Measurements from ENCODE around the gene CEL.
A peak's percentile ranks its signal among the peaks of the same experiment; 100 is the strongest.
"Not testable (repeated sequence)": the region's sequence is repeated elsewhere in the genome, so short reads cannot be mapped to it uniquely, and the experiment has no call there.

CEL gene

GRCh38 chr9:133048595-133048994 is 13.2 kb upstream of the CEL start:
- DNase-seq = no peak

- no peak for DNase-seq
Measured at GRCh38 chr9:133049043-133049442, 12.7 kb upstream of the CEL start.

GRCh38 chr9:133050142-133050541 is 11.6 kb upstream of the CEL start:
- DNase-seq = peak; percentile 44

- no peak for DNase-seq
Measured at GRCh38 chr9:133050781-133051180, 11.0 kb upstream of the CEL start.

GRCh38 chr9:133051281-133051900 is 10.4 kb upstream of the CEL start:
- no peak for DNase-seq

GRCh38 chr9:133051966-133052539 is 9.7 kb upstream of the CEL start:
- DNase-seq = no peak

GRCh38 chr9:133054194-133054890 is 7.4 kb upstream of the CEL start:
- no peak for DNase-seq

- DNase-seq = peak; percentile 93
Measured at GRCh38 chr9:133054966-133055365, 6.8 kb upstream of the CEL start.

GRCh38 chr9:133055788-133056420 is 5.9 kb upstream of the CEL start:
- DNase-seq = no peak

GRCh38 chr9:133056533-133056932 is 5.2 kb upstream of the CEL start:
- DNase-seq = no peak

GRCh38 chr9:133057006-133057405 is 4.8 kb upstream of the CEL start:
- no peak for DNase-seq

- no peak for DNase-seq
Measured at GRCh38 chr9:133057553-133057952, 4.2 kb upstream of the CEL start.

- no peak for DNase-seq
Measured at GRCh38 chr9:133058071-133058470, 3.7 kb upstream of the CEL start.

- DNase-seq = no peak
Measured at GRCh38 chr9:133058550-133059320, 3.0 kb upstream of the CEL start.

- DNase-seq = no peak
Measured at GRCh38 chr9:133059623-133060022, 2.2 kb upstream of the CEL start.

- no peak for DNase-seq
Measured at GRCh38 chr9:133060417-133060841, 1.4 kb upstream of the CEL start.

- DNase-seq = not testable (repeated sequence)
Measured at GRCh38 chr9:133061019-133061763, 590 bp upstream of the CEL start.

- DNase-seq = not testable (repeated sequence)
Measured at GRCh38 chr9:133062569-133062968, 788 bp downstream of the CEL start.

- DNase-seq = no peak
Measured at GRCh38 chr9:133063159-133063499, 1.3 kb downstream of the CEL start.

GRCh38 chr9:133063500-133064231 is 1.9 kb downstream of the CEL start:
- DNase-seq = no peak

GRCh38 chr9:133064241-133065069 is 2.7 kb downstream of the CEL start:
- DNase-seq = no peak
